MCF 10A (cell line): ENCODE data around the gene FKBP8. TPM values are rescaled to one million over a fixed set of nuclear protein-coding genes. Genes with fewer than 3 reads are reported as not detected.

Experiments used
- BruUV-seq: library from RNA; stranded (reverse); fragments of 400-500 nt; replicated peaks from 2 replicates; lab custom pipeline; 2021; lab: Mats Ljungman, UMichigan
- CTCF ChIA-PET: fragments of 300-600 bp; sonication (Branson Sonifier 250); formaldehyde crosslinking; extraction: SDS; loops from one replicate; lab custom pipeline; 2021; ENCODE audit warnings: antibody characterized with exemption, inconsistent platforms; lab: Yijun Ruan, JAX
- POLR2A ChIA-PET: fragments of 300-600, 350-650 bp; sonication (Branson Sonifier 250); formaldehyde crosslinking; extraction: SDS; loops from one replicate; lab custom pipeline; 2020; ENCODE audit warnings: antibody characterized with exemption, inconsistent platforms; lab: Yijun Ruan, JAX
- DNase-seq: peaks from one replicate; pipeline ENCODE4 v3.0.0-alpha.2; 2018; ENCODE audit not compliant: unreplicated experiment
- H3K27ac Mint-ChIP-seq: one replicate; pipeline ENCODE4 v1.8.0; 2022; ENCODE audit warnings: mild to moderate bottlenecking, low read depth, mixed read lengths; ENCODE audit not compliant: unreplicated experiment
- H3K27me3 Mint-ChIP-seq: one replicate; pipeline ENCODE4 v1.8.0; 2022; ENCODE audit warnings: mixed read lengths; ENCODE audit not compliant: insufficient read depth, unreplicated experiment
- H3K36me3 Mint-ChIP-seq: one replicate; pipeline ENCODE4 v1.8.0; 2022; ENCODE audit warnings: mild to moderate bottlenecking, moderate library complexity, mixed read lengths; ENCODE audit not compliant: insufficient read depth, unreplicated experiment
- H3K4me1 Mint-ChIP-seq: one replicate; pipeline ENCODE4 v1.8.0; 2022; ENCODE audit warnings: mixed read lengths; ENCODE audit not compliant: insufficient read depth, unreplicated experiment
- H3K4me3 Mint-ChIP-seq: one replicate; pipeline ENCODE4 v1.8.0; 2022; ENCODE audit warnings: mild to moderate bottlenecking, moderate library complexity, mixed read lengths; ENCODE audit not compliant: unreplicated experiment
- H3K9me3 Mint-ChIP-seq: one replicate; pipeline ENCODE4 v1.8.0; 2022; ENCODE audit warnings: mixed read lengths; ENCODE audit not compliant: unreplicated experiment
- CTCF ChIP-seq: fragments of 200-600 bp; IDR thresholded peaks from one replicate; pipeline ENCODE4 v1.8.0; 2022; ENCODE audit warnings: antibody characterized with exemption, mild to moderate bottlenecking; ENCODE audit not compliant: unreplicated experiment
- intact Hi-C: fragments of 100-400 bp; cut with micrococcal nuclease; formaldehyde crosslinking; loops from 2 replicates; pipeline ENCODE4 v1.14.1; 2022
- total RNA-seq: library from RNA; stranded (reverse); gene quantifications from 2 replicates; pipeline ENCODE4 v1.2.3, GENCODE V29; 2022

FKBP8 gene
- total RNA-seq, 1 experiment from 2014 or later: 154 TPM

- ChIA-PET POLR2A (interaction anchor here (0.5 to 6.1 kb wide), 19 partner anchors 7 to 361 kb away, joined by 3 to 106 read pairs (median 4); partner anchors contain the start of genes COPE, DDX49, ELL and FKBP8), CTCF (interaction anchor here (0.6 to 1.8 kb wide), 8 partner anchors 13 to 144 kb away, joined by 3 to 6 read pairs (median 4); partner anchors contain the start of gene UBA52)
- no peak for TF ChIP-seq CTCF
- BruUV-seq: no TSS peak
- no peaks in the 10 kb centered on the region for H3K9me3 Mint-ChIP-seq
- intact Hi-C loops: no loop called here
- H3K36me3 Mint-ChIP-seq: peaks cover 40% of the 10 kb centered on the region
- peaks cover 11% of the 10 kb centered on the region for H3K4me1 Mint-ChIP-seq
- no peaks in the 10 kb centered on the region for H3K27me3 Mint-ChIP-seq
- H3K27ac Mint-ChIP-seq: peak overlapping the region; percentile 86
- DNase-seq: no peak
- H3K4me3 Mint-ChIP-seq: peak overlapping the region; percentile 74
Measured at GRCh38 chr19:18558604-18559003, 15.2 kb upstream of the FKBP8 start.

DNA sequence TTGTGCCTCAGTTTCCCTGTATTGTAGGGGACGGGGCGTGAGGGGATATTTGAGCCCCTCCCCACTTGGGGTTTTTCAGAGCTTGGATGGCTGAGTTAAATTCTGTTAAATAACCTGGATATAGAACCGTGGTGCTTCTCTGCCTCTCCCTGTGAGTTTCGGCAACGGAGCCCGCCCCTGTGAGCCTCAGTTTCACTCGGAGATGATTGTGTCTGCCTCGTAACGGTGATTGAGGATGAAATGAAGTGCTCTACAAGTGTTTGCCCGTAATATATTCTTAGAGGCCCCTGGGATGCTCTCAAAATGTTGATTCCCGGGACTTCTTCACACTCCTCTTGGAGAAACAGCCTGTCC lies 14.8 kb upstream of the FKBP8 start:
- peaks cover 11% of the 10 kb centered on the region for H3K4me1 Mint-ChIP-seq
- TF ChIP-seq CTCF: no peak
- H3K27me3 Mint-ChIP-seq: no peaks in the 10 kb centered on the region
- ChIA-PET CTCF (interaction anchor here (0.7 to 1.8 kb wide), 7 partner anchors 13 to 107 kb away, joined by 3 to 6 read pairs (median 4); partner anchors contain the start of gene UBA52), POLR2A (interaction anchor here (0.6 to 6.1 kb wide), 19 partner anchors 8 to 504 kb away, joined by 3 to 106 read pairs (median 4); partner anchors contain the start of genes COPE, DDX49, ELL and FKBP8)
- no peak for DNase-seq
- peak overlapping the region; percentile 74 for H3K4me3 Mint-ChIP-seq
- H3K27ac Mint-ChIP-seq: peak overlapping the region; percentile 86
- TSS peak; percentile 55 for BruUV-seq
- H3K9me3 Mint-ChIP-seq: no peaks in the 10 kb centered on the region
- peaks cover 36% of the 10 kb centered on the region for H3K36me3 Mint-ChIP-seq
- intact Hi-C loops: no loop called here

- Mint-ChIP-seq H3K9me3 (no peaks in the 10 kb centered on the region), H3K36me3 (peaks cover 30% of the 10 kb centered on the region), H3K27ac (peak within 1 kb of the TSS; percentile 86), H3K27me3 (no peaks in the 10 kb centered on the region), H3K4me1 (peaks cover 11% of the 10 kb centered on the region), H3K4me3 (peak within 1 kb of the TSS; percentile 74)
- no TSS peak for BruUV-seq
- intact Hi-C loops: loop anchor here (1.0 kb wide), 1 partner anchor 35 kb away; the partner anchor contains the start of gene ELL
- POLR2A ChIA-PET: interaction anchor here (0.6 to 6.1 kb wide), 23 partner anchors 8 to 505 kb away, joined by 3 to 106 read pairs (median 4); partner anchors contain the start of genes COPE, DDX49, ELL and FKBP8
- DNase-seq: peak; percentile 99
- no peak for TF ChIP-seq CTCF
- CTCF ChIA-PET: interaction anchor here (0.7 to 1.8 kb wide), 5 partner anchors 13 to 48 kb away, joined by 3 to 6 read pairs (median 4); partner anchors contain the start of gene UBA52
Measured at GRCh38 chr19:18557411-18558201, 14.2 kb upstream of the FKBP8 start, which contains the start of gene KXD1. TSS of gene KXD1 (plus strand) at chr19:18557870. CDS start at chr19:18562057, 4,187 bp downstream.

- H3K9me3 Mint-ChIP-seq: no peaks in the 10 kb centered on the region
- intact Hi-C loops: no loop called here
- POLR2A ChIA-PET: interaction anchor here (1.0 kb wide), 1 partner anchor 20 kb away, joined by 3 read pairs; the partner anchor contains the start of gene UBA52
Measured at GRCh38 chr19:18551631-18552030, 8.3 kb upstream of the FKBP8 start.

More at GRCh38 chr19:18551631-18552030, 8.3 kb upstream of the FKBP8 start:
- DNase-seq: no peak
- Mint-ChIP-seq H3K27ac (no peak overlapping the region), H3K36me3 (no peaks in the 10 kb centered on the region), H3K4me3 (no peak overlapping the region), H3K4me1 (no peaks in the 10 kb centered on the region), H3K27me3 (no peaks in the 10 kb centered on the region)
- CTCF ChIA-PET: interaction anchor here (0.6 to 1.0 kb wide), 3 partner anchors 31 to 141 kb away, joined by 3 to 6 read pairs (median 3); no protein-coding TSS in a partner anchor
- TF ChIP-seq CTCF: no peak
- BruUV-seq: no TSS peak
